Endothelial cell of umbilical vein (primary cell): ENCODE measurements around the gene SPA17. TPM values are rescaled to one million over a fixed set of nuclear protein-coding genes. Genes with fewer than 3 reads are reported as not detected.

Experiments used
- BruUV-seq: library from RNA; stranded (reverse); fragments of 400-500 nt; replicated peaks from 2 replicates; lab custom pipeline; 2021; lab: Mats Ljungman, UMichigan
- CTCF ChIA-PET: fragments of 300-600, 350-600 bp; sonication (Branson Sonifier 250); formaldehyde crosslinking; loops from one replicate; lab custom pipeline; 2021; ENCODE audit warnings: antibody characterized with exemption, inconsistent platforms; lab: Charles Lee
- POLR2A ChIA-PET: fragments of 300-600, 350-600 bp; sonication (Branson Sonifier 250); formaldehyde crosslinking; loops from one replicate; lab custom pipeline; 2021; ENCODE audit warnings: antibody characterized with exemption, inconsistent platforms; lab: Charles Lee
- DNase-seq: peaks from one replicate; pipeline ENCODE4 v3.0.0-alpha.2; 2011; ENCODE audit warnings: low read depth, low spot score
- FAIRE-seq: peaks from 2 replicates; lab custom pipeline; 2011; peaks lifted over from hg19 to GRCh38; lab: Jason Lieb, UNC
- H2AFZ ChIP-seq: 2 replicates; pipeline ENCODE4 v1.6.0; 2012; ENCODE audit warnings: low read depth, low read length, control low read depth, inconsistent platforms
- H3K27ac ChIP-seq: 2 replicates; pipeline ENCODE4 v1.5.1; 2011; ENCODE audit warnings: low read depth, mild to moderate bottlenecking, control low read depth, low read length, moderate library complexity; ENCODE audit not compliant: insufficient read depth
- H3K27me3 ChIP-seq, 2 experiments: 2 replicates each; pipeline versions ENCODE4 v1.6.0 to v1.6.1; 2011; ENCODE audit warnings: low read length in 2 of 2, mixed read lengths in 1 of 2; ENCODE audit not compliant: control insufficient read depth in 2 of 2, insufficient read depth in 2 of 2
- H3K36me3 ChIP-seq, 2 experiments: 2 replicates in 1 of 2; 3 replicates in 1 of 2; pipeline ENCODE4 v1.5.1; 2011; ENCODE audit warnings: low read length in 2 of 2, mild to moderate bottlenecking in 1 of 2, moderate library complexity in 1 of 2; ENCODE audit not compliant: control insufficient read depth in 2 of 2, insufficient read depth in 2 of 2; ENCODE audit errors: extremely low read depth in 1 of 2
- H3K4me1 ChIP-seq: 3 replicates; pipeline ENCODE4 v1.5.1; 2011; ENCODE audit warnings: mild to moderate bottlenecking, low read length; ENCODE audit not compliant: control insufficient read depth, insufficient read depth; ENCODE audit errors: extremely low read depth
- H3K4me2 ChIP-seq: 2 replicates; pipeline ENCODE4 v1.6.1; 2011; ENCODE audit warnings: low read length, control low read depth, mixed read lengths; ENCODE audit not compliant: insufficient read depth
- H3K4me3 ChIP-seq, 3 experiments: fragments of 200-600 bp in 1 of 3; sonication (generic), shearing (Covaris generic) in 1 of 3; replicated peaks in 1 of 3; 2 replicates each; pipeline ENCODE4 v1.5.1; 2011 to 2016; ENCODE audit warnings: control low read depth in 3 of 3, low read length in 3 of 3, mild to moderate bottlenecking in 2 of 3, inconsistent platforms in 1 of 3, low read depth in 1 of 3, moderate library complexity in 1 of 3; ENCODE audit not compliant: insufficient read depth in 1 of 3
- H3K79me2 ChIP-seq: 2 replicates; pipeline ENCODE4 v1.6.0; 2012; ENCODE audit warnings: low read length, inconsistent platforms; ENCODE audit not compliant: control insufficient read depth, insufficient read depth
- H3K9ac ChIP-seq: replicated peaks from 2 replicates; pipeline ENCODE3; 2011; ENCODE audit warnings: low read length, control low read depth; ENCODE audit not compliant: insufficient read depth; ENCODE audit errors: extremely low read depth
- H3K9me1 ChIP-seq: replicated peaks from 3 replicates; pipeline ENCODE4 v1.6.0; 2011; ENCODE audit warnings: mild to moderate bottlenecking, low read length; ENCODE audit not compliant: control insufficient read depth, insufficient read depth; ENCODE audit errors: extremely low read depth
- H3K9me3 ChIP-seq: replicated peaks from 2 replicates; pipeline ENCODE4 v1.5.1; 2012; ENCODE audit warnings: low read length, inconsistent platforms; ENCODE audit not compliant: control insufficient read depth, insufficient read depth
- H4K20me1 ChIP-seq: replicated peaks from 2 replicates; pipeline ENCODE3; 2011; ENCODE audit warnings: mild to moderate bottlenecking, low read length; ENCODE audit not compliant: control insufficient read depth, insufficient read depth; ENCODE audit errors: extremely low read depth
- EZH2 ChIP-seq: IDR thresholded peaks from 2 replicates; pipeline ENCODE4 v1.6.1; 2012; ENCODE audit warnings: borderline replicate concordance, low read depth, mild to moderate bottlenecking, moderate library complexity, low read length, inconsistent platforms; ENCODE audit not compliant: severe bottlenecking
- FOS ChIP-seq: IDR thresholded peaks from 2 replicates; pipeline ENCODE4 v1.6.1; 2011; ENCODE audit warnings: mild to moderate bottlenecking, low read length, moderate library complexity, borderline replicate concordance; ENCODE audit not compliant: insufficient read depth
- GATA2 ChIP-seq: IDR thresholded peaks from 2 replicates; pipeline ENCODE4 v1.7.0; 2011; ENCODE audit warnings: low read depth, mild to moderate bottlenecking, moderate library complexity, mixed read lengths, low read length; ENCODE audit not compliant: insufficient read length, insufficient read depth
- JUN ChIP-seq: IDR thresholded peaks from 2 replicates; pipeline ENCODE4 v1.6.1; 2011; ENCODE audit warnings: borderline replicate concordance, low read depth; ENCODE audit not compliant: insufficient read length, insufficient read depth
- MAX ChIP-seq: IDR thresholded peaks from 2 replicates; pipeline ENCODE4 v1.6.1; 2011; ENCODE audit not compliant: insufficient read depth, insufficient read length
- MYC ChIP-seq: IDR thresholded peaks from one replicate; pipeline ENCODE4 v1.6.1; 2011; ENCODE audit warnings: mild to moderate bottlenecking, low read depth, low read length
- POLR2A ChIP-seq: IDR thresholded peaks from 2 replicates; pipeline ENCODE4 v1.6.1; 2012; ENCODE audit warnings: low read depth, mild to moderate bottlenecking, control low read depth, low read length
- POLR2AphosphoS5 ChIP-seq: IDR thresholded peaks from 2 replicates; pipeline ENCODE4 v1.6.1; 2012; ENCODE audit warnings: low read depth, mild to moderate bottlenecking, control low read depth, low read length, moderate library complexity; ENCODE audit not compliant: insufficient read depth
- dilution Hi-C: fragments of 300-500 bp; cut with MboI; formaldehyde crosslinking; loops from one replicate; pipeline ENCODE4 v1.15.0; 2019; ENCODE audit warnings: low sequenced_read_pairs; ENCODE audit not compliant: extremely low pct_ligation_motif_present
- intact Hi-C: fragments of 100-400 bp; cut with micrococcal nuclease; formaldehyde crosslinking; loops from one replicate; pipeline ENCODE4 v1.10.0; 2022
- polyA plus RNA-seq, 4 experiments: library from polyadenylated mRNA; depleted of rRNA in 3 of 4; stranded (reverse) in 3 of 4; unstranded in 1 of 4; fragments of >200 nt; gene quantifications; 2 replicates each; pipeline versions ENCODE4 v1.2.1 to v1.2.3, GENCODE V29; 2011 to 2012; ENCODE audit warnings: missing spikeins in 1 of 4
- total RNA-seq: library from RNA; stranded (reverse); gene quantifications from 2 replicates; pipeline ENCODE4 v1.2.3, GENCODE V29; 2021
- TF ChIP-seq, protein P1 (sequence below), 2 donors: IDR thresholded peaks; 1 replicate in 1 of 2; 2 replicates in 1 of 2; pipeline ENCODE4 v1.5.1; 2011; ENCODE audit warnings: low read length in 2 of 2, mild to moderate bottlenecking in 2 of 2, moderate library complexity in 2 of 2, control low read depth in 1 of 2, inconsistent platforms in 1 of 2, low read depth in 1 of 2; ENCODE audit not compliant: insufficient read depth in 1 of 2; ENCODE audit errors: extremely low read depth in 1 of 2

SPA17 gene
- total and polyA plus RNA-seq, 2 donors (not counting 3 experiments of a cell fraction or from before 2014, with no cell fraction given): 3.9 to 4.7 TPM

DNA sequence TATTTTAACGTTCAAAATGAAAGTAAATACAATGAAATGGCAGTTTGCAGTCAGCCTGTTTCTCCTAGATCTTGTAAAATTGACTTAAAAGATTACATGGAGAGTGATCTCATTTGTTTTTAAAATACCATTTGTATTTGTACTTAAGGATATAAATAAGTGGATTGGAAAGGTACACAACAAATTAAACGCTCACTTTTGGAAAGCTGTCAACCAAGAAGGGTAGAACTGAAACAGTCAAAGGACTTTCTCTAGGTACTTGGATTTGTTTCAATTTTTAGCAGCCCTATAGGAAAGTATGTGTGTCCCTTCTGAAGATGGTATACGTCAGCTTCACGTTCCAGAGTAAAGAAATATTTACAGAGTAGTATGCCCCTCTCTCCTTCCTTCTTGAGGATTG is 43.7 kb upstream of the SPA17 start:
- H3K36me3 ChIP-seq: peaks cover 18 to 32% of the 10 kb centered on the region in 2 experiments
- no peak for FAIRE-seq
- H3K4me2 ChIP-seq: no peak overlapping the region
- no peak overlapping the region for H3K9ac ChIP-seq
- H3K27ac ChIP-seq: no peak overlapping the region
- ChIA-PET POLR2A (no interaction called here), CTCF (interaction anchor here (0.7 to 3.7 kb wide), 5 partner anchors 10 to 237 kb away, joined by 3 to 14 read pairs (median 4); no protein-coding TSS in a partner anchor)
- no peaks in the 10 kb centered on the region for H3K9me1 ChIP-seq
- no peaks in the 10 kb centered on the region for H3K9me3 ChIP-seq
- TF ChIP-seq JUN (no peak), EZH2 (no peak), POLR2AphosphoS5 (no peak), GATA2 (no peak), MYC (no peak), MAX (no peak), POLR2A (no peak), FOS (no peak)
- TF ChIP-seq, protein P1, sequence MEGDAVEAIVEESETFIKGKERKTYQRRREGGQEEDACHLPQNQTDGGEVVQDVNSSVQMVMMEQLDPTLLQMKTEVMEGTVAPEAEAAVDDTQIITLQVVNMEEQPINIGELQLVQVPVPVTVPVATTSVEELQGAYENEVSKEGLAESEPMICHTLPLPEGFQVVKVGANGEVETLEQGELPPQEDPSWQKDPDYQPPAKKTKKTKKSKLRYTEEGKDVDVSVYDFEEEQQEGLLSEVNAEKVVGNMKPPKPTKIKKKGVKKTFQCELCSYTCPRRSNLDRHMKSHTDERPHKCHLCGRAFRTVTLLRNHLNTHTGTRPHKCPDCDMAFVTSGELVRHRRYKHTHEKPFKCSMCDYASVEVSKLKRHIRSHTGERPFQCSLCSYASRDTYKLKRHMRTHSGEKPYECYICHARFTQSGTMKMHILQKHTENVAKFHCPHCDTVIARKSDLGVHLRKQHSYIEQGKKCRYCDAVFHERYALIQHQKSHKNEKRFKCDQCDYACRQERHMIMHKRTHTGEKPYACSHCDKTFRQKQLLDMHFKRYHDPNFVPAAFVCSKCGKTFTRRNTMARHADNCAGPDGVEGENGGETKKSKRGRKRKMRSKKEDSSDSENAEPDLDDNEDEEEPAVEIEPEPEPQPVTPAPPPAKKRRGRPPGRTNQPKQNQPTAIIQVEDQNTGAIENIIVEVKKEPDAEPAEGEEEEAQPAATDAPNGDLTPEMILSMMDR (IDR thresholded peaks at IDR 0.05; ENCODE audit: extremely low read depth in 1 of 2, insufficient read depth in 1 of 2, low read depth in 1 of 2, low read length in 2 of 2): no peak
- no peak for DNase-seq
- H3K79me2 ChIP-seq: peaks cover 6% of the 10 kb centered on the region
- intact Hi-C loops: no loop called here
- BruUV-seq: no TSS peak
- H3K27me3 ChIP-seq: no peaks in the 10 kb centered on the region
- no peak overlapping the region for H2AFZ ChIP-seq
- dilution Hi-C loops: no loop called here
- no peak overlapping the region for H3K4me3 ChIP-seq
- no peaks in the 10 kb centered on the region for H3K4me1 ChIP-seq
- H4K20me1 ChIP-seq: no peaks in the 10 kb centered on the region
